ENCODE results near the gene PCGF3.
"Not testable (repeated sequence)": the region's sequence is repeated elsewhere in the genome, so short reads cannot be mapped to it uniquely, and the experiment has no call there.

PCGF3 gene

DNA sequence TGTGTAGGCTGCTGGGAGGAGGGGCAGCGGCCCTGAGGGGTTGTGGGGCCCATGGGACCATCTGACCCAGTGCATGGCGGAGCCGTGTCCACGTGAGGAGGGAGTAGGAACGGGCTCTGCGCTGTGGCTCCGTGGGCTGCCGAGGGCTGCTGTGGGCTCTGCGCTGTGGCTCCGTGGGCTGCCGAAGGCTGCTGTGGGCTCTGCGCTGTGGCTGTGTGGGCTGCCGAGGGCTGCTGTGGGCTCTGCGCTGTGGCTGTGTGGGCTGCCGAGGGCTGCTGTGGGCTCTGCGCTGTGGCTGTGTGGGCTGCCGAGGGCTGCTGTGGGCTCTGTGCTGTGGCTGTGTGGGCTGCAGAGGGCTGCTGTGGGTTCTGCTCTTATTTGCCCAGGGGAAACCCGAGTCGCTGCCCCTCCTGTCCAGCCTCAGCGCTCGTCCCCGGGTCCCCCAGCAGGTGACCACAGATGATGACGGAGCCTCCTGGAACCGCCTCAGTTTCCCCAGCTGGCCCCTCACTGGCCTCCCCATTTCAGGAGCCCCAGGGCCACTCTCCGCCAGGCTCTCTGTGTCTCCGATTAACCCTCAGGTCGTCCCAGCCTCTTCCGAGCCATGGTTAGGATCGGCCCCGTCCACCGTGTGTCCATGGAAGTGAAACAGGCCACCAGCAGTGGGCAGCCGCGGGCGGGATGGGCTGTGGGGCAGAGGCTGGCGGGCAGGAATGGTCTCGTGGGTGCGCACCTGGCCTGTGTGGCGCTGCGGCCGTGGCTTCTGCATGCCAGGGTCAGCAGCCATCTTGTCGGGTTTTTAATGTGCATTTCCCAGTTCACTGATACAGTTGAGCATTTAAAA is 20.0 kb downstream of the PCGF3 start:
- DNase-seq = no peak

DNA sequence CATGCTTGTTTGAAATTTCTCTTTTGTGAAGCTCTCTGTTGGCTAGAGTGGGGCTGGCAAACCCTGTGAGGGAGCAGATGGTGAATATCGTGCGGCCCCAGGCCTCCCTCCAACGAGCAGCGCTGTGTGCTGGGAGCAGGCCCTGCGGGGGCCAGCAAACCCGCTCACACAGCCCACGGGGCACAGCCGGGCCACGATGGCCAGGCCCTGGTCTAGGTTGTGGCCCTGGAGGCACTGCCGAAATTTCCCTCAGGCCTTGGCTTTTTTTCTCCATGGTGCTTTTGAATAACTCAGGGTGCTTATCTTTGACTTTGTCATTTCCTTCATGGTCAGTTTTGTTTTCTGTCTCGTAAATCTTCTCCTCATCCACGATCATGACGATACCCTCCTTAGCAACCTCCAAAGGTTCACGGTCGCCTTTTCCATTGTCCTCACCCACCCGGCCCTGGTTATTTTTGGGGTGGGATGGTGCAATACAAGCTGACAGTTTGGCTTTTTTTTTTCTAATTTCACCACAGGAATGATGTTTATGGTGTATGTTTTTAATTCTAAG is 20.7 kb downstream of the PCGF3 start:
- no peak for DNase-seq
- ATAC-seq = no peak

More for the DNA sequence above, 20.0 kb downstream of the PCGF3 start:
- ATAC-seq = no peak

DNA sequence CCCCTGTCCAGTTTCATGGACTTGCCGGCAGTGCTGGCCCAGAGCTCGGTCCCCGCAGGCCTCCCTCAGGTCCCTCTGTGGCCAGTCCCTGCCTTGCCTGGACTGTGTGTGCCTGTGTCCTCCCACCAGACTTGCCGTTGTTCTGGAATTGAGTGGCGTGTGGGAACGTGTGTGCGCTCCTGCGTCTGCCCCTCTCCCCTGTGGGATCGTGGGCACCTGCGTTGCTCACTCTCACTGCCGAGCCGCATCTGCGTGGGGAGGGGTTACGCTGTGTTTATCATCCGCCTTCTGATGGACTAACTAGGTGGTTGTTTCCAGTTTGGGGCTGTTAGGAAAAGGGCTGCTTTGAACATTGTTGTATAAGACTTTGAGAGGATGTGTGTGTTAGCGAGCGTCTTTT is 21.2 kb downstream of the PCGF3 start:
- DNase-seq (no peak), ATAC-seq (no peak)

DNA sequence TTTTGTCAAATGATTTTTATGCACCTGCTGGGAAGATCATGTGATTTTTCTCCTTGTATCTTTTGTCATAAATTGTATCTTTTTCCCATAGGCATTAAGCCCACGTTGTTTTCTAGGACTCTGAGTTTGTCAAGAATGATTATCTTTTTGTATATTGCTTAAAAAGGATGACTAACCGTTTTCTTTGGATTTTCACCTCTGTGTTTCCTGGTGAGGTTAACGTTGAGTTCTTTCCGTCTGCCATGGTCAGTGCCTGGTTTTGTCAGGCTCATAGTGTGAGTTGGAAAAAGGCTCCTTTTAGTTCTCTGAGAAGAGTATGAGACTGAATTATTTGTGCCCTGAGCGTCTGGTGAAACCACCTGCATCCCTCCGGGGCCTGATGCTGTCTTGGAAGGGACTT is 21.9 kb downstream of the PCGF3 start:
- no peak for DNase-seq
- ATAC-seq = no peak

DNA sequence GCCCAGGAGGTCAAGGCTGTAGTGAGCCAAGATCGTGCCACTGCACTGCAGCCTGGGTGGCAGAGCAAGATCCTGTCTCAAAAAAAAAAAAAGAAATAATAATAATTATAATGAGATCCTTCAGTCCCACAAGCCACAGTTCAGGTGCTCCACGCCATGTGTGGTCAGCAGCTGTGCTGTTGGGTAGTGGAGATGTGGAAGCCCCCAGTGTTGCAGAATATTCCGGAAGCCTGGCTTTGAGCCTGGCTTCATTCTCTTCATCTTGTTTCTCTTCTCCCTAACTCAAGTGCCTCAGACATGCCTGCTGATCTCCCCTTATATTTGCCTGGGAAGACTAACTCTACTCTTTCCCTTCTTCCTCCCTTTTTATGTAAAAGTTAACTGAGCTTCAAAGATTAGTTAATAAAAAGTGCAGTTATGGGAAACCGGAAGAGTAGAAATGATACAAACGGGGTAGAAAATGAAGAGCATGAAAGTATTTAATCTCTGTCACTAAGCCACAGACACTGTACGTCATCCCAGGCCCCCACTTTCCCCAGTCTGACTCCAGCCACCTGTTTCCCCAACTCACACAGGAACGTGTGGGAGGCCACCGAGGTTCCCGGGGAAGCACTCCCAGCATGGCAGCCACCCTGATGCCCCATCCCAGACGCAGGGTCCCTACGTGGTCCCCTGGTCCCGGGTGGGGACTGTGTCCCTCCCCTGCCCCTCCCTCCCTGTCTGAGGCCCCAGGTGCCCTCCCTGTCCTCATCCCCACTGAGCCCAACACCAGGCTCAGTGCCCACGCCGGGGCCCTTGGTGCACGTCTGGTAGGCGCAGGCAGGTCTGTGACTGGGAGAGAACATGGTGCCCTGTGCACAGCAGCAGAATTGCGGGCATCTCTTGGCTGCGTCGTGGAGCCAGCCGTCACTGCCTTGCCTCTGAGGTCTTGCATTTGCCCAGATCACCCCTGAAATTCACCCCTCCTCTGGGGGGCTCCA is 24.0 kb downstream of the PCGF3 start:
- ATAC-seq = no peak

DNA sequence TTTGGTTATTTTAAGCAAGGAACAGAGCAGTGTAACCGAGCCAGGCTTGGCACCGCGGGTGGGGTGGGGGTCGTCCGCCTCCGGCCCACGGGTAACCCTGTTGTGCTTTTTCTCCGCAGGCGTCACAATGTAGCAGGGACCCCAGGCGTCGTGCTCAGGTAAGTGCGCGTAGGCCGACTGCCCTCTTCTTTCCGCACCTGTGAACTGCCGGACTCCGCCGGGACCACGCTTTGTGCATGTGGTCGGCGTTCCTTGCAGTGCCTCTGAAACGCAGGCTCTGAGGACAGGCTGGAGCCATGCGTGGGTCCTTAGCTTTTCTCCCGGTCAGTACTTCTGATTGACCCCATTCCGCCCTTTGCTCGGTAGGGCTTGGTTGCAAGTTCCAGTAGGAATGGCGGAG is 24.9 kb downstream of the PCGF3 start:
- ATAC-seq (no peak), DNase-seq (no peak)

More for the DNA sequence above, 24.0 kb downstream of the PCGF3 start:
- DNase-seq = no peak

DNA sequence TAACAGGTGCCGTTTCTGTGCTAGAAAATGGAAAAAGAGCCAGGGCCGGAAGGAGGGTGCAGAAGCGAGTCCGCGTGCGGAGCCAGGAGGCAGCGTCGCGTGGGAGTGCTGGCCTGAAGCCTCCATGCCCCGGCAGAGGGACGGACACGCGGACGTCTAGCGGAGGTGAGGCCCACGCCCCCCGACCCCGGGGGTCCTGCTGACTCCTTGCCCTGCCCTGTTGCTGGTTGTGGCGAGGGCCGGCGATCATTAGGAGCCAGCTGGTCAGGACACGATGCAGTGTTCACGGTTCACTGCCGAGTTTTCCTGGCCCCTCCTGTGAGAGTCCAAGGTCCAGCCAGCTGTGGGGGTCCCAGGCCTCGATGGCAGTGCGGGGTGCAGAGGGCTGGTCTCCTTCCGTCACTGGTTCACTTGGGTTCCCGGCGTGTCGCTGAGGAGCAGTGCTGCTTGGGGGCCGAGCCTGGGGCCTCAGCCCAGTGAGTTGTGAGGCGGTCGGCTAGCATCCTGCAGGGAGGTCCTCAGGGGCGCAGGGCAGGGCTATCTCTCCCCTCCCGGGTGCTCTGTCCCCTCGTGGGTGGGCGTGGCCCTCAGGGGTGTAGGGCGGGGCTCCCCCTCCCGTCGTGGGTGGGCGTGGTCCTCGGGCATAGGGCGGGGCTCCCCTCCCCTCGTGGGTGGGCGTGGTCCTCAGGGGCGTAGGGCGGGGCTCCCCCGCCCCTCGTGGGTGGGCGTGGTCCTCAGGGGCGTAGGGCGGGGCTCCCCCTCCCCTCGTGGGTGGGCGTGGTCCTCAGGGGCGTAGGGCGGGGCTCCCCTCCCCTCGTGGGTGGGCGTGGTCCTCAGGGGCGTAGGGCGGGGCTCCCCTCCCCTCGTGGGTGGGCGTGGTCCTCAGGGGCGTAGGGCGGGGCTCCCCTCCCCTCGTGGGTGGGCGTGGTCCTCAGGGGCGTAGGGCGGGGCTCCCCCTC is 25.6 kb downstream of the PCGF3 start:
- DNase-seq = not testable (repeated sequence)

DNA sequence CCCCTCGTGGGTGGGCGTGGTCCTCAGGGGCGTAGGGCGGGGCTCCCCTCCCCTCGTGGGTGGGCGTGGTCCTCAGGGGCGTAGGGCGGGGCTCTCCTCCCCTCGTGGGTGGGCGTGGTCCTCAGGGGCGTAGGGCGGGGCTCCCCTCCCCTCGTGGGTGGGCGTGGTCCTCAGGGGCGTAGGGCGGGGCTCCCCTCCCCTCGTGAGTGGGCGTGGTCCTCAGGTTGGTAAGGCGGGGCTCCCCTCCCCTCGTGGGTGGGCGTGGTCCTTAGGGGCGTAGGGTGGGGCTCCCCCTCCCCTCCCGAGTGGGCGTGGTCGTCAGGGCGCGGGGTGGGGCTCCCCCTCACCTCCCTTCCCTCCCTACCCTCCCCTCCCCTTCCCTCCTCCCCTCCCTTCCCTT is 26.3 kb downstream of the PCGF3 start:
- DNase-seq, ATAC-seq: not testable (repeated sequence)

More for the DNA sequence above, 25.6 kb downstream of the PCGF3 start:
- ATAC-seq = not testable (repeated sequence)

DNA sequence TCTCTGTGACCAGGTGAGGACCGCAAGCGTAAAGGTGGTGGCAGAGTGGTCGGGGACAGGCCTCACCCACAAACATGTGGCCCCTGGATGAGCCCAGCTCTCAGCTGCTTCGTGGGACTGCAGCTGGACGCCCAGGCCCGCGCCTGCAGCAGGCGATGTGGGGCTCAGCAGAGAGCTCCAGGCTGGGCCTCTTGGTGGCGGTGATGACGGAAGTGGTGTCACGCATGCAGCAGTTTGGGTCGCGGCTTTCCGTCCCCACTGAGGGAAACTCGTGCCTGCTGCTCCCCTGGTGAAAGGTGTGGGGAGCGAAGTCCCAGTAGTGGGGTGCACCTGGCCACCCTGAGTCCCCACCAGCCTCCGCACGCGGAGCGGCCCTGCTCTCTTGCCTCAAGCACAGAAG is 26.9 kb downstream of the PCGF3 start:
- no peak for ATAC-seq

DNA sequence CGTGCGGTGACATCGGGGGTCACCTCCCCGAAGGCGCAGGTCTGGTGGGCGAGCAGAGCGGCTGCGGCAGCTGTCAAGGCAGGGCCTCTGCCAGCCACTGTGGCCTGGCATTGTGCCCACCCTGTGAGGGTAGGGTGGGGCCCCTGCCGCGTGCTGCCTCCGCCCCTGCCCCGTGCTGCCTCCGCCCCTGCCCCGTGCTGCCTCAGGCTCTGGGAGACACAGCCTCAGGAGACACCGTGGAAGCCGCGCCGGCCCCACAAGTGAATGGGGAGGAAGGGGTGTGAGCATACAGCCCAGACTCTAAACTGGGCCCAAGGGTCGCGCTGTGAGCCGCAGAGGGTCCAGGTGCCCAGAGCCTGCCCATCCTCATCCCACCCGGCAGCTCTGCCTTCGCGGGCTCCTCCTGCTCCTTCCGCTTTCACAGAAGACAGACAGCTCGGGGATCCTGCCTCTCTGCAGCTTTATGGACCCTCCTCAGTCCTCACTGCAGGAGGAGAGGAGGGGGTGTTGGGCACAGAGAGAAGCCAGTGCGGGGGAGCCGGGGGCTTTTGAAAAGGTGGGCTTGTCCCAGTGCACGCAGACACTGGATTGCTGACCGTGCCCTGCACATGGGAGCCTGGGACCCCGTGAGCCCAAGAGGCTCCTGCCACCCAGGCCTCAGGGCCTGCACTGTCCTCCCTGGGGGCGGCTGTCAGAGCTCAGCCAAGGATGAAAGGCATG is 27.4 kb downstream of the PCGF3 start:
- ATAC-seq = no peak

More for the DNA sequence above, 26.9 kb downstream of the PCGF3 start:
- no peak for DNase-seq

DNA sequence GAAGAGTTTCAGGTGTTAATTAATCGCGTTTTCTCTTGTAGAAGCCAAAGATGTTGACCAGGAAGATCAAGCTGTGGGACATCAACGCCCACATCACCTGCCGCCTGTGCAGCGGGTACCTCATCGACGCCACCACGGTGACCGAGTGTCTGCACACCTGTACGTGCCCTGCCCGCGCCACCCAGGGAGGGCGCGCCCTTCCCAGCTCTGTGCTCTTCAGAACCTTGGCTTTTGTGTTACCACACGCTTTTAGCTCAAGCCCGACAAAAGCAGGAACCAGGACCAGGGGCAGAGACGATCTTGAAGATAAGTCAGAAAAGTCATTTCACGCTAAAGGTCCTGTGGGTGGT is 28.0 kb downstream of the PCGF3 start:
- ATAC-seq = no peak
- no peak for DNase-seq

More for the DNA sequence above, 27.4 kb downstream of the PCGF3 start:
- DNase-seq = no peak

DNA sequence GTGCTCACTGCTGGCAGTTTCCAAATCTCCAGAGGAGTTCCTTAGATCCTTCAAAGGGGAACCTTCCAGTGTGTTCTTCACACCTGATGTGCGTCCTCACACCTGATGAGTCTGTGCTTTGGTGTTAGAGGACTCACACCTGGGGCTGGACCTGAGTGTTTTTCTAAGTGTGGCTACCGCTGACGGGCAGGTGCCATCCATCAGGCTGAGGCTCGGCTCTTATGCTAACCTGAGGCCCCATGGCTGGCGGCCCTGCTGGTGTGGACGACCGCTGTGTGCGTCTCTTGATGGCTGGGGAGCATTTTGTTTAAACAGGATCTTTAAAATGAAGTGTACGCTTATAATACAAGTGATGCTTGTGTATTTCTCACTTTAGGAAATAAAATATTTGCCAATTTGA is 28.4 kb downstream of the PCGF3 start:
- ATAC-seq (no peak), DNase-seq (no peak)

DNA sequence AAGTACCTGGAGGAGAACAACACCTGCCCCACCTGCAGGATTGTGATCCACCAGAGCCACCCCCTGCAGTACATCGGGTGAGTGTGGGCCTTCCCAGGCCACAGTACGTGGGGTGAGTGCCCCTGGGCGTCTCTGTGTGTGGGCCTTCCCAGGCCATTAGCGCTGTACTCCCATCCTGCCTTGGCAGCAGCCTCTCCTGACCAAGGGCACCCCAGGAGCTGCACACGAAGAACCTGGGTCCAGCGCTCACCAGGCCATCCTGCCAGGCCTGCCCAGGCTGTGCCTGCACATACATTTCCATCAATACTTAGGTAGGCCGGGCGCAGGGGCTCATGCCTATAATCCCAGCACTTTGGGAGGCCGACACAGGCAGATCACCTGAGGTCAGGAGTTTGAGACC is 29.3 kb downstream of the PCGF3 start:
- ATAC-seq (no peak), DNase-seq (no peak)

DNA sequence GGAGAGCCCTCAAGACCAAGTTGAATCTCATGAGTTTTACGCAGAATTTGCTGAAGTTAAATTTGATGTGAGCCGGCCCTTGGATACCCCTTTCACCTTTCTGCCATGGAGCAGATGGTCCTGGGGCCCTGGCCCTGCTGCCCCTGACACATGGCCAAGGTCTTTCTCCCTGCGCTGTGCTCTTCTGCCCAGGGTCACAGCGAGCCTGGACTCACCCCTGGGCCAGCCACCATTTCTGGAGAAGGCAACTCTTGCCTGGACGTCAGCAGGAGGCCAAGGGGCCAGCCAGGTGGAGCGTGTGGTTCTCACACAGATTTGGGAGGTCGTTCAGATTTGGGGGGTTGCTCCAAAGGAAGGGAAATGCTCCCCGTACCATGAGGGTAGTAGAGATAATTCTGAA is 30.0 kb downstream of the PCGF3 start:
- ATAC-seq (no peak), DNase-seq (no peak)

DNA sequence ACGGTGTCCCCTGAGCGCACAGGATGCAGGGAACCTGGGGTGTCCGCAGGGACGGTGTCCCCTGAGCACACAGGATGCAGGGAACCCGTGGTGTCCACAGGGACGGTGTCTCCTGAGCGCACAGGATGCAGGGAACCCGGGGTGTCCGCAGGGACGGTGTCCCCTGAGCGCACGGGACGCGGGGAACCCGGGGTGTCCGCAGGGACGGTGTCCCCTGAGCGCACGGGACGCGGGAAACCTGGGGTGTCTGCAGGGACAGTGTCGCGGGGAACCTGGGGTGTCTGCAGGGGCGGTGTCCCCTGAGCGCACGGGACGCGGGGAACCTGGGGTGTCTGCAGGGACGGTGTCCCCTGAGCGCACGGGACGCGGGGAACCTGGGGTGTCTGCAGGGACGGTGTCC is 30.9 kb downstream of the PCGF3 start:
- DNase-seq, ATAC-seq: not testable (repeated sequence)

DNA sequence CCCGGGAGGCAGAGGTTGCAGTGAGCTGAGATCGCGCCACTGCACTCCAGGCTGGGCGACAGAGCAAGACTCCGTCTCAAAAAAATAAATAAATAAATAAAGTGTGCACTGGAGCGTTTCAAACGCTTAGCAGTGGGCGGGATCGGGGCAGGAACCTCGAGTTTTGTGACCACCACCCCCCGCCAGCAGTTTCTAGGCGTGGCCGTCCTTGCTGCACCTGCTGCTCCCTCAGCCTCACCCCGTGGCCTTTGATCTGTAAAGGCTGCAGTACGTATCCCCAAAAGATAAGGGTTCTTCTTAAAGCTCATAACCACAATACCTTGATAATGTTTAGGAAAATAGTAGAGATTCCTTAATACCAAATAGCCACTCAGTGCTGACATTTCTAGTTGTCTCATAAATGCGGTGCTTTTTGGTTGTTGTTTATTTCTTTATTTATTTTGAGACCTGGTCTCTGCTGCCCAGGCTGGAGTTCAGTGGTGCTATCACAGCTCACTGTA is 33.2 kb downstream of the PCGF3 start:
- no peak for ATAC-seq
- DNase-seq = no peak

DNA sequence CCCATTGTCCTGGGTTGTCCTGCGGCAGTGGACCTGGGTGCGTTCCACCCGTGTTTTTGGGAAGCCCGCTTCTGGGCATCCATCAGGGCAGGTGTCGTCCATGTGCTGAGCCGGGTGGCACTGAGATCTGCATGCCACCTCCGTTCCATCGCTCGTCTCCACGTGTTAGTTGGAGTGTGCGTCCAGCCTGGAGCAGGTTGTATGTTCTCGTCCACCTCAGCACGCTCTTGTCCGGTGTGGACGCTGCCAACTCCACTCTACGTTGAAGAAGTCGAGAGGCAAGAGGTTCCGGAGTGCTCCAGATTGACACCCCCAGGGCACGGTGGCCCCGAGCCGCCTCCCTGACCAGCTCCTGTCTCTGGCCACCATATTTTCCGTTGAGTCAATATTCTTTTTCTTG is 33.9 kb downstream of the PCGF3 start:
- ATAC-seq = no peak
- DNase-seq = no peak

DNA sequence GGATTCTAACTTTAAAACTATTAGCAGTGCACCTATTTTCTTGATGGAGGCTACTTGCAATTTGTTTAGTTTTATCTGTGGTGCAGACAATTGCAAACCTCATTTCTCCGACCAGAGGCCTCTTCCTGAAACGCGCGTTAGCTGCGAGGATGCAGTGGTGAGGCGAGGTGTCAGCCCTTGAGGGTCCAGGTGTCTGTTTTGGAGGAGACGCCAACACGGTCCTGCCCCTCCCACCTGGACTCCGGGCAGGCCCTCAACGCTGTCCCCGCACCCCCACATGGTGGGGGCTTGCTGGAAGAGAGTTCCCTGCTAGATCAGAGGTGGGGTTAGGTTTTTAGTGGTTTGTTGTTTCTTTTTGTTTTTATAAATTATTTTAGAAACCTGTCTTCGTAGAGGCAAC is 34.4 kb downstream of the PCGF3 start:
- no peak for DNase-seq
- no peak for ATAC-seq

DNA sequence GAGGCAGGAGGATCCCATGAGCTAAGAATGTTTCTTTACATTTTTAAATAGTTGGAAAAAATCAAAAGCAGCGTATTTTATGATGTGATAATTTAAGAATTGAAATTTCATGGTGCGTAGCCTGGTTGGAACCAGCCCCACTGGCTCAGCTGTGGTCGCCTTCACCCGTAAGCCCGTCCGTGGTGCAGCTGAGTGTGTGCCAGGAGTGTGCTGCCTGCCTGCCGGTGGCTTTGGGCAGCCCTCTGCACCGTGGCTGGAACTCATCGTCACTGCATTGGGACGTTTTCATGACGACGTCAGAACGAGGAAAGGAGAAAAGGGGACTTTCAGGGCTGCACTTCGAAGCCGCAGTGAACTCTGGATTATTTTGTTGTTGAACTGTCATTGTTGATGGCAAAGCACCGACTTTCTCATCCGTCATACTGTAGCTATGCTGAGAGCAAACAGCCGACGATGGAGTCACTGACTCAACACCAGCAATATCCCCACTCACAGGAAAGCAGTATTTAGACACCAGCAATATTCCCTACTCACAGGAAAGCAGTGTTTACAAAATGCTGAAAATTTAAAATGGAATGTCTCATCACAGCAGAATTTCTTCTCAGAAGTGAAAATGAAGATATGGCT is 35.1 kb downstream of the PCGF3 start:
- DNase-seq (no peak), ATAC-seq (no peak)

DNA sequence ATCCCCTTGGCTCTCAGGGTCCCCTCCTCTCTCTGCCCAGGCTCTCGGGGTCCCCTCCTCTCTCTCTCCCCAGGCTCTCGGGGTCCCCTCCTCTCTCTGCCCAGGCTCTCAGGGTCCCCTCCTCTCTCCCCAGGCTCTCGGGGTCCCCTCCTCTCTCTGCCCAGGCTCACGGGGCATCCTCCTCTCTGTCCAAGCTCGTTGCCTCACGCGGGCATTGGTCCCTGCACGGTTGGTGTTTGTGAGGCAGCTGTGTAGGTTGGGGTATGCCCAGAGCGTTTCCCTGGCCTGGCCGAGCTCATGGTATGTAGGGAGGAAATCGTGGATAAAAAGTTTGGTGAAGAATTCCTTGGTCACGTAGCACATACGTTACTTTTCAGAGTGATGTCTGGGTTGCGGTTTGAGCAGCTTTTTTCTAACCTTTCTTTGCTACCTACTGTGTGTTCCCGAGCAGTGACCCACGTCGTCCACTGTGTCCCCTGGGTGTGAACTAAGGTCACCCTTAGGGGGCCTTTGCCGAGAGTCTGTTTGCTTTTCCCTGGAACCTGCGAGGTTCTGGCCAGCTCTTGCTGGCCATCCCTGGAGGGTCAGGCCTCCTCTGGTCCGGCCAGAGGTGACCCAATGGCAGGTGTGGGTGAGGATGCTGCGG is 36.6 kb downstream of the PCGF3 start:
- no peak for DNase-seq
- no peak for ATAC-seq

All from stimulated activated naive CD8-positive, alpha-beta T cell treated with anti-CD3 and anti-CD28 coated beads, Interleukin-15, Interleukin-2, amounts not matched to agents 100 U/mL and 50 U/mL, for 24 hours (primary cell).